ENCODE data around the gene IQSEC3.

DNA sequence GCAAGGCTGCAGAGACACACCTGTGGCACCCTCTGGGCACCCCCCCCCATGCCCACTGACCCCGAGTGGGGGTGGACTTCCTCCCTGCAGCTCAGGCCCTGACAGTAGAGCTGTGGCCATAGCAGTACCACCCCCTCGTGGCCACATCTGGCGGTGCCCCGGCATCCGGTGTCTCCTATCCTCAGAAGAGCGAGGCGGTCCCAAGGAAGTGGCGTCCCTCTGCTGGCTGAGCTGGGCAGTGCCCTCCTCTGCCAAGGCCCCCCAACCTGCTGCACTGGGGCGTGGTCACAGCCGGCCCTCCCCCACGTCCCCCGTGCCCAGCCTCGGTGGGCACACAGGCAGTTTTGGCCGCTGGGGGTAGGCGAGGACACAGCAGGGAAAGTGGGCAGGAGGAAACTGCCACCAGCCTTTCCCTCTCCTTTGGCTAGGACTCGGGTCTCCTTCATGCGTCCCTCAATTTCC lies 153.4 kb downstream of the IQSEC3 start:
- no peak for TF ChIP-seq SMAD3 (CRISPR knock-in tag; IDR thresholded peaks at IDR 0.05; ENCODE audit: borderline replicate concordance)
- TF ChIP-seq, protein P1, sequence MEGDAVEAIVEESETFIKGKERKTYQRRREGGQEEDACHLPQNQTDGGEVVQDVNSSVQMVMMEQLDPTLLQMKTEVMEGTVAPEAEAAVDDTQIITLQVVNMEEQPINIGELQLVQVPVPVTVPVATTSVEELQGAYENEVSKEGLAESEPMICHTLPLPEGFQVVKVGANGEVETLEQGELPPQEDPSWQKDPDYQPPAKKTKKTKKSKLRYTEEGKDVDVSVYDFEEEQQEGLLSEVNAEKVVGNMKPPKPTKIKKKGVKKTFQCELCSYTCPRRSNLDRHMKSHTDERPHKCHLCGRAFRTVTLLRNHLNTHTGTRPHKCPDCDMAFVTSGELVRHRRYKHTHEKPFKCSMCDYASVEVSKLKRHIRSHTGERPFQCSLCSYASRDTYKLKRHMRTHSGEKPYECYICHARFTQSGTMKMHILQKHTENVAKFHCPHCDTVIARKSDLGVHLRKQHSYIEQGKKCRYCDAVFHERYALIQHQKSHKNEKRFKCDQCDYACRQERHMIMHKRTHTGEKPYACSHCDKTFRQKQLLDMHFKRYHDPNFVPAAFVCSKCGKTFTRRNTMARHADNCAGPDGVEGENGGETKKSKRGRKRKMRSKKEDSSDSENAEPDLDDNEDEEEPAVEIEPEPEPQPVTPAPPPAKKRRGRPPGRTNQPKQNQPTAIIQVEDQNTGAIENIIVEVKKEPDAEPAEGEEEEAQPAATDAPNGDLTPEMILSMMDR (IDR thresholded peaks at IDR 0.05): peak; percentile 86
